H1 (cell line): ENCODE results near the gene CREBBP. TPM values are rescaled to one million over a fixed set of nuclear protein-coding genes. Genes with fewer than 3 reads are reported as not detected.

ENCODE experiments used
- CTCF ChIA-PET: fragments of 300-600 bp; sonication (Branson Sonifier 250); formaldehyde crosslinking; loops from one replicate; lab custom pipeline; 2021; ENCODE audit not compliant: partially characterized antibody; lab: Charles Lee
- POLR2A ChIA-PET: fragments of 300-600 bp; sonication (Branson Sonifier 250); formaldehyde crosslinking; loops from one replicate; lab custom pipeline; 2021; ENCODE audit warnings: inconsistent platforms; ENCODE audit not compliant: partially characterized antibody; lab: Charles Lee
- DNase-seq, 2 experiments: peaks; one replicate each; pipeline versions ENCODE4 v3.0.0 to v3.0.0-alpha.2; 2010 to 2022; ENCODE audit warnings: low spot score in 2 of 2, low read depth in 1 of 2, mixed read lengths in 1 of 2
- FAIRE-seq: peaks from 2 replicates; lab custom pipeline; 2011; peaks lifted over from hg19 to GRCh38; lab: Jason Lieb, UNC
- H2AFZ ChIP-seq: 2 replicates; pipeline ENCODE4 v1.8.1; 2012; ENCODE audit warnings: low read length, inconsistent platforms
- H2AK5ac ChIP-seq: 2 replicates; pipeline ENCODE4 v1.6.1; 2013; ENCODE audit warnings: low read depth, low read length
- H2BK120ac ChIP-seq: replicated peaks from 2 replicates; pipeline ENCODE3; 2013; ENCODE audit warnings: low read depth, low read length, inconsistent platforms
- H2BK12ac ChIP-seq: 2 replicates; pipeline ENCODE4 v1.6.1; 2013; ENCODE audit warnings: low read depth, low read length
- H2BK15ac ChIP-seq: 2 replicates; pipeline ENCODE4 v1.6.1; 2013; ENCODE audit warnings: low read length
- H2BK20ac ChIP-seq: 2 replicates; pipeline ENCODE4 v1.6.1; 2013; ENCODE audit warnings: low read length
- H2BK5ac ChIP-seq: 2 replicates; pipeline ENCODE4 v1.6.1; 2013; ENCODE audit warnings: low read depth, low read length
- H3K14ac ChIP-seq: 2 replicates; pipeline ENCODE4 v1.6.1; 2013; ENCODE audit warnings: inconsistent platforms; ENCODE audit not compliant: insufficient read length
- H3K18ac ChIP-seq: 2 replicates; pipeline ENCODE4 v1.6.1; 2013; ENCODE audit warnings: low read length; ENCODE audit errors: extremely low read depth
- H3K23ac ChIP-seq: 2 replicates; pipeline ENCODE4 v1.6.1; 2013; ENCODE audit warnings: inconsistent platforms; ENCODE audit not compliant: insufficient read length
- H3K23me2 ChIP-seq: 2 replicates; pipeline ENCODE4 v1.6.1; 2013; ENCODE audit warnings: low read depth, low read length
- H3K27ac ChIP-seq: 2 replicates; pipeline ENCODE4 v1.6.1; 2011; ENCODE audit warnings: low read depth, low read length, inconsistent platforms
- H3K27me3 ChIP-seq, 4 experiments: replicated peaks in 1 of 4; 1 replicate in 1 of 4; 2 replicates in 3 of 4; pipeline versions ENCODE4 v1.6.1 to v1.8.1; 2011 to 2013; ENCODE audit warnings: low read length in 3 of 4, mild to moderate bottlenecking in 3 of 4, inconsistent platforms in 2 of 4, mixed read lengths in 2 of 4, moderate library complexity in 1 of 4; ENCODE audit not compliant: control insufficient read depth in 3 of 4, insufficient read depth in 3 of 4; ENCODE audit errors: extremely low read depth in 1 of 4
- H3K36me3 ChIP-seq, 4 experiments: 2 replicates each; pipeline versions ENCODE4 v1.6.1 to v1.8.1; 2011 to 2013; ENCODE audit warnings: mild to moderate bottlenecking in 4 of 4, low read length in 3 of 4, moderate library complexity in 2 of 4, control low read depth in 1 of 4, inconsistent platforms in 1 of 4; ENCODE audit not compliant: insufficient read depth in 4 of 4, control insufficient read depth in 2 of 4
- H3K4ac ChIP-seq: replicated peaks from 2 replicates; pipeline ENCODE3; 2013; ENCODE audit warnings: low read length, low read depth, mixed read lengths, inconsistent platforms; ENCODE audit not compliant: insufficient read length
- H3K4me1 ChIP-seq, 4 experiments: replicated peaks in 1 of 4; 1 replicate in 1 of 4; 2 replicates in 3 of 4; pipeline versions ENCODE4 v1.6.1 to v1.8.1; 2011 to 2013; ENCODE audit warnings: low read length in 3 of 4, inconsistent platforms in 2 of 4, mixed read lengths in 1 of 4; ENCODE audit not compliant: insufficient read depth in 4 of 4, control insufficient read depth in 3 of 4
- H3K4me2 ChIP-seq, 2 experiments: 2 replicates each; pipeline versions ENCODE4 v1.6.1 to v1.8.1; 2011 to 2013; ENCODE audit warnings: low read depth in 2 of 2, low read length in 2 of 2, control low read depth in 1 of 2, inconsistent platforms in 1 of 2, mild to moderate bottlenecking in 1 of 2; ENCODE audit not compliant: insufficient read depth in 1 of 2
- H3K4me3 ChIP-seq, 4 experiments: fragments of 200-600, 300-600 bp in 1 of 4; sonication (generic), shearing (Covaris generic), sonication (Bioruptor Twin) in 1 of 4; 2 replicates each; pipeline versions ENCODE4 v1.5.1 to v1.8.1; 2011 to 2016; ENCODE audit warnings: low read length in 4 of 4, low read depth in 3 of 4, control low read depth in 2 of 4, inconsistent platforms in 2 of 4, mild to moderate bottlenecking in 2 of 4, mixed read lengths in 1 of 4, moderate library complexity in 1 of 4; ENCODE audit not compliant: insufficient read depth in 2 of 4; ENCODE audit errors: extremely low read depth in 1 of 4
- H3K56ac ChIP-seq: replicated peaks from 2 replicates; pipeline ENCODE3; 2013; ENCODE audit warnings: low read depth, mild to moderate bottlenecking, mixed read lengths, low read length, inconsistent platforms; ENCODE audit not compliant: insufficient read length
- H3K79me1 ChIP-seq: 2 replicates; pipeline ENCODE4 v1.6.1; 2013; ENCODE audit warnings: low read depth, low read length, control low read depth
- H3K79me2 ChIP-seq, 2 experiments: 2 replicates each; pipeline versions ENCODE4 v1.6.1 to v1.8.1; 2012 to 2013; ENCODE audit warnings: low read length in 2 of 2, mild to moderate bottlenecking in 2 of 2, inconsistent platforms in 1 of 2; ENCODE audit not compliant: insufficient read depth in 2 of 2, control insufficient read depth in 1 of 2
- H3K9ac ChIP-seq, 4 experiments: replicated peaks in 1 of 4; 1 replicate in 1 of 4; 2 replicates in 3 of 4; pipeline versions ENCODE4 v1.6.1 to v1.8.1; 2011 to 2013; ENCODE audit warnings: low read depth in 3 of 4, low read length in 3 of 4, control low read depth in 2 of 4, mild to moderate bottlenecking in 2 of 4, moderate library complexity in 2 of 4, inconsistent platforms in 1 of 4; ENCODE audit errors: extremely low read depth in 1 of 4
- H3K9me3 ChIP-seq, 2 experiments: 2 replicates each; pipeline versions ENCODE4 v1.6.1 to v1.8.1; 2012 to 2013; ENCODE audit warnings: mild to moderate bottlenecking in 2 of 2, moderate library complexity in 2 of 2, control low read depth in 1 of 2, inconsistent platforms in 1 of 2, low read depth in 1 of 2, low read length in 1 of 2, mixed read lengths in 1 of 2; ENCODE audit not compliant: insufficient read depth in 2 of 2
- H4K20me1 ChIP-seq, 2 experiments: replicated peaks in 1 of 2; 2 replicates each; pipeline versions ENCODE3 to v1.8.1; 2011 to 2013; ENCODE audit warnings: inconsistent platforms in 2 of 2, low read length in 2 of 2, mild to moderate bottlenecking in 1 of 2; ENCODE audit not compliant: insufficient read depth in 2 of 2, control insufficient read depth in 1 of 2
- H4K5ac ChIP-seq: 2 replicates; pipeline ENCODE4 v1.6.1; 2013; ENCODE audit warnings: low read length, low read depth, mixed read lengths, inconsistent platforms; ENCODE audit not compliant: insufficient read length
- H4K8ac ChIP-seq: 2 replicates; pipeline ENCODE4 v1.8.0; 2013; ENCODE audit warnings: mild to moderate bottlenecking, moderate library complexity, low read length, inconsistent platforms; ENCODE audit not compliant: insufficient read depth; ENCODE audit errors: extremely low read depth
- H4K91ac ChIP-seq: replicated peaks from 2 replicates; pipeline ENCODE3; 2013; ENCODE audit warnings: low read length, mixed read lengths, inconsistent platforms; ENCODE audit not compliant: insufficient read length
- JUND ChIP-seq: IDR thresholded peaks from 2 replicates; pipeline ENCODE4 v1.6.1; 2011; ENCODE audit warnings: mild to moderate bottlenecking, improper control_type of control experiment, low read length
- MAFK ChIP-seq: IDR thresholded peaks from 2 replicates; pipeline ENCODE4 v1.6.1; 2012; ENCODE audit warnings: low read depth, mild to moderate bottlenecking, improper control_type of control experiment, low read length
- POLR2AphosphoS5 ChIP-seq: IDR thresholded peaks from 2 replicates; pipeline ENCODE4 v1.6.1; 2011; ENCODE audit warnings: low read depth, low read length
- SP4 ChIP-seq: IDR thresholded peaks from 2 replicates; pipeline ENCODE4 v1.6.1; 2012; ENCODE audit warnings: low read length, inconsistent platforms
- WGBS, 2 experiments: shearing (Covaris generic) in 1 of 2; methylation state at CpG; one replicate each; pipeline versions ENCODE4 v1.1.6 to v1.1.7; 2013 to 2015; ENCODE audit warnings: low lambda C conversion rate in 2 of 2, mixed read lengths in 2 of 2, inconsistent platforms in 1 of 2, low coverage in 1 of 2, missing lambda C conversion rate in 1 of 2; ENCODE audit not compliant: insufficient replicate concordance in 2 of 2, insufficient coverage in 1 of 2, insufficient read length in 1 of 2; ENCODE audit errors: extremely low coverage in 1 of 2, missing lambda C conversion rate in 1 of 2; 5-methylcytosine and 5-hydroxymethylcytosine counted together
- polyA plus RNA-seq, 7 experiments: library from polyadenylated mRNA; depleted of rRNA in 3 of 7; stranded (reverse) in 5 of 7; unstranded in 2 of 7; fragments of >200 nt in 5 of 7; fragments of 200-250 nt in 2 of 7; gene quantifications; 1 replicate in 5 of 7; 2 replicates in 1 of 7; 4 replicates in 1 of 7; pipeline versions ENCODE4 v1.2.1 to v1.2.3, GENCODE V29; 2011 to 2013; ENCODE audit warnings: missing spikeins in 2 of 7, mixed read lengths in 2 of 7
- total RNA-seq: library from RNA; stranded (reverse); fragmentation: NEBNext Ultra II Directional; extraction: Animal tissue kit (Norgen Biotek cat#: 25700); gene quantifications from 2 replicates; pipeline ENCODE4 v1.2.1, GENCODE V29; 2021
- TF ChIP-seq, protein P1 (sequence below): IDR thresholded peaks from 2 replicates; pipeline ENCODE4 v1.6.1; 2011; ENCODE audit warnings: low read length, improper control_type of control experiment

Gene CREBBP
- total and polyA plus RNA-seq, 2 of the 8 experiments (the other 6 are each of a cell fraction or from before 2014, with no cell fraction given) = 10.0 to 60.1 TPM

DNA sequence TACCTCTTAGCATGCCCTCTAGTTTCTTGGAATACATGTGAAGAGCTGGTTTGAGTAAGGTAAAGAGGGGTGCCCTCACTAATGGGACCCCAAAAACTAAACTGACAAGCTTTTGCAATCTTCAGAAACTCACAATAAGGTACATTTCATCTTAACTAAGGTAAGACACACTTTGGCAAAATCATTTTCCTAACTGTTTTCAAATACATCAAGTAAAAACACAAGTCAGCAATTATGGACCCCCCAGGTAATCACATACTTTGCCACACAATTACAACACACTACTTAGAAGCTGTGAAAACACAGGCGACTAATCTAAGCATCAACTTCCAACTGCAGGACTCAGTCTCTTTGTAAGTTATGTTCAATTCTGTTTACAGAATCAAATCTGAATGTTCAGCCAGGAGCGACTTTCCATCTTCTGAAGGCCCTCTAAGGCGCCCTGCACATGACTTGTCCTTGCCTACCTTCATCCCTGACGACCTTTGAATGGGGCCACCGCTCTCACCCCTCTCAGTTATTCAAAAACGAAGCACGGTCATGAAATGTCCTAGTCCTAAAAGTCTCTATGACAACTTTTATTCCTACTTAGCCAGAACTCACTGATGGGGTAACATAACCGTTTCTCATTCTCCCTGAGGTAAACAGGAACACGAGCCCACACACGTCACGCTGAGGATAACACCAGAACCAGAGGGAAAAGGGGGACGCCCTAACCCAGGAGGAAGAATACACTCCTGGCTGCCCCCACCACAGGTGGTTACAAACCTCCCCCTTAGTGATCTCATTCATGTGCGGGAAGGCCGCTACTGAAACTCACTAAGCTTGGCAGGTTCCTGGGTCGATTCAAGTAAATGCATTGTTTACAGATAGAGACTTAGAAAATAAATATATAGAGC lies 5.5 kb downstream of the CREBBP start:
- Histone ChIP-seq H3K14ac (no peak overlapping the region), H3K4ac (no peak overlapping the region), H4K8ac (no peak overlapping the region), H3K36me3 (peaks cover 0 to 4% (median 0%) of the 10 kb centered on the region in 4 experiments; a peak in 1 of 8 replicates), H3K18ac (no peak overlapping the region), H3K9ac (no peak overlapping the region), H3K27me3 (no peaks in the 10 kb centered on the region; a peak in 1 of 7 replicates), H3K79me2 (peaks cover 48 to 95% of the 10 kb centered on the region in 2 experiments), H2BK20ac (no peak overlapping the region), H4K91ac (no peak overlapping the region), H3K23ac (no peak overlapping the region), H3K56ac (no peak overlapping the region), H3K4me1 (peaks cover 2 to 13% (median 8%) of the 10 kb centered on the region in 4 experiments; a peak in 4 of 7 replicates), H2AK5ac (no peak overlapping the region), H2AFZ (no peak overlapping the region), H3K23me2 (peaks cover 6% of the 10 kb centered on the region), H4K20me1 (peaks cover 65 to 68% of the 10 kb centered on the region in 2 experiments), H3K9me3 (no peaks in the 10 kb centered on the region), H2BK15ac (no peak overlapping the region), H3K4me2 (no peak overlapping the region), H2BK12ac (no peak overlapping the region), H2BK5ac (no peak overlapping the region), H3K4me3 (no peak overlapping the region), H4K5ac (no peak overlapping the region), H3K79me1 (peaks cover 24% of the 10 kb centered on the region), H2BK120ac (no peak overlapping the region), H3K27ac (no peak overlapping the region)
- CTCF ChIA-PET = interaction anchor here (1.5 to 2.1 kb wide), 2 partner anchors 12 to 64 kb away, joined by 4 to 5 read pairs; no protein-coding TSS in a partner anchor
- peak; percentile 14; the same call in 1 of the 2 replicates for TF ChIP-seq MAFK
- TF ChIP-seq POLR2AphosphoS5 = peak; percentile 61; the same call in 1 of the 2 replicates
- no peak for TF ChIP-seq JUND
- TF ChIP-seq, protein P1, sequence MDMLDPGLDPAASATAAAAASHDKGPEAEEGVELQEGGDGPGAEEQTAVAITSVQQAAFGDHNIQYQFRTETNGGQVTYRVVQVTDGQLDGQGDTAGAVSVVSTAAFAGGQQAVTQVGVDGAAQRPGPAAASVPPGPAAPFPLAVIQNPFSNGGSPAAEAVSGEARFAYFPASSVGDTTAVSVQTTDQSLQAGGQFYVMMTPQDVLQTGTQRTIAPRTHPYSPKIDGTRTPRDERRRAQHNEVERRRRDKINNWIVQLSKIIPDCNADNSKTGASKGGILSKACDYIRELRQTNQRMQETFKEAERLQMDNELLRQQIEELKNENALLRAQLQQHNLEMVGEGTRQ = no peak
- TF ChIP-seq SP4 = no peak
- 81% methylated on average over 15 of the region's 15 CpGs; no CpG with 5 or more reads in 1 of the 2 experiments for WGBS, 2 experiments
- FAIRE-seq (no peak), DNase-seq (no peak)
- POLR2A ChIA-PET = interaction anchor here (0.8 to 2.0 kb wide), 4 partner anchors 8 to 64 kb away, joined by 4 to 9 read pairs (median 6); no protein-coding TSS in a partner anchor
